ENCODE results near the gene TUBB4A.
"Not testable (repeated sequence)": the region's sequence is repeated elsewhere in the genome, so short reads cannot be mapped to it uniquely, and the experiment has no call there.

TUBB4A gene

DNA sequence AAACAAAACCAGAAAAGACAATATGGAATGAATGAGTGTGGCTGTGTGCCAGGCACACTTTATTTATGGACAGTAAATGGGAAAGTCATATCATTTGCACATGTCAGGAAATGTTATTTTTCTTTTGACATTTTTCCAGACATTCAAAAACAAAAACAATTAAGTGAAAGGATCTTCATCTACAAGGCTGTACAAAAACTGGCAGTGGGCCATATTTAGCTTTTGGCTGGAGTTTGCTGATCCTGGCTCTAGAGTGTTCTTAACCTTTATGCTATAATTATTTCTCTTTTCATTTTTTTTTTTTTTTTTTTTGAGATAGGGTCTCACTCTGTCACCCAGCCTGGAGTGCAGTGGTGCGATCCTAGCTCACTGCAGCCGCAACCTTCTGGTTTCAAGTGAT is 22.2 kb upstream of the TUBB4A start:
- no peak for DNase-seq (ENCODE audit: low read depth)

DNA sequence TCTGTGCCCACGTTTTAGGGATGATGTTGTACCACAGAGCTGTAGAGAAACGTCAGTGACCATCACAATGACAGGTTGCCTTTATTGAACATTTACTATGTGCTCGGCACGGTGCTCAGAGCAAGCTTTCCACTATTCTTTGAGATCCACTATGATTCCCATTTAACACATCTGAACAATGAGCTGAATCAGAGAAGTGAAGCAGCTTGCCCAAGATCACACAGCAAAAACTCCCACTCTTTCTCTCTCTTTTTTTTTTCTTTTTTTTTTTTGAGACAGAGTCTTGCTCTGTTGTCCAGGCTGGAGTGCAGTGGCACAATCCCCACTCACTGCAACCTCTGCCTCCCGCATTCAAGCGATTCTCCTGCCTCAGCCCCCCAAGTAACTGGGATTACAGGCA is 20.6 kb upstream of the TUBB4A start:
- DNase-seq (ENCODE audit: low read depth), result no peak

DNA sequence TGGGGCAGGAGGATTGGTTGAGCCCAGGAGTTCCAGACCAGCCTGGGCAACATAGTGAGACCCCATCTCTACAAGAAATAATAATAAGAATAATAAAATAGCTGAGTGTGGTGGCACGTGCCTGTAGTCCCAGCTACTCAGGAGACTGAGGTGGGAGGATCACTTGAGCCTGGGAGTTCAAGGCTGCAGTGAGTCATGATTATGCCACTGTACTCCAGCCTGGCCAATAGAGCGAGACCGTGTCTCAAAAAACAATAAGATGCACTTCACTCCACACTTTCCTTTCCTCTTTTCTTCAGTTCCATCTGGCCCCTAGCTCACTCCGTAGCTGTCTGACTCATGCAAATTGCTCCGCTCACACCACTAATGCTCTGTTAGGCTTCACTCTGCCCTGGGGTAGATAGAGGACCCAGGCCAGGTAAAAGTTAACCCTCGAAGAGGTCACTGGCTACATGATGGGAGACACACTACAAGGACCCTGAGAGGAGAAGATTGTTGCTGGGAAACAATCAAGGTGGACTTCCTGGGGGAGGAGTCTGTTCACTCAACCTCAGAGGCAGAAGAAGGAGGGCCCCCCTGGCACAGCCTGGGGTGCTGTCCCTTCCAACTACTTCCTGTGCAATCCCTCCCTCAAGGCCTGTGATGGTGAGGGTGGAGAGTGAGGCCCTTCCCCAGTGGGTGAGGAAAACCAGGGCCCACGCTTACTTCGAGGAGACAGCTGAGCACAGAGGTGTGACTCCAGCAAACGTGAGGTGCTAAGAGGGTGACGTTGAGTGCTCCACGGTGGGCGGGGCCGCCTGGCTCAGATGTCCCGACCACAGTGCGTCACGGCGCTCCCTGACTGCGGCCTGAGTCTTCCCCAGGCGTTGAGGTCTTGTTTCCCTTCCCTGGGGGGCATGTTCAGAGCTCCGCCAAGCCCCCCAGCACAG is 19.9 kb upstream of the TUBB4A start:
- DNase-seq (ENCODE audit: low read depth), result peak; percentile 68

DNA sequence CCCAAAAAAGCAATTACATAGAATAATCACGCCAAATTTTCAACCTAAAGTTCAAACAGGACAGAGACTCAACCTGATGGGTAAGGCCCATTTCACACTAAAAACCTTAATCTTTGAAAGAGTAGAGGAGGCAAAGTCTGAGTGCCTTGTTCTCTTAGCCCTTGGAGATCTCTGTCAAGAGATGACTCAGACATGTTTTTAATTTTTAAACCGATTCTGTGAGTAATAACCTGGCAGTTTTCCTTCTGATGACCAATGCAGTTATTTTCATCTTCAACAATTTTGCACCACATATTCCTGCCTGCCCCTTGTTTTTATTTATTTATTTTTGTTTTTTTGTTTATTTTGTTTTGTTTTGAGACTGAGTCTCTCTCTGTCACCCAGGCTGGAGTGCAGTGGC is 17.2 kb upstream of the TUBB4A start:
- no peak for DNase-seq (ENCODE audit: low read depth)

DNA sequence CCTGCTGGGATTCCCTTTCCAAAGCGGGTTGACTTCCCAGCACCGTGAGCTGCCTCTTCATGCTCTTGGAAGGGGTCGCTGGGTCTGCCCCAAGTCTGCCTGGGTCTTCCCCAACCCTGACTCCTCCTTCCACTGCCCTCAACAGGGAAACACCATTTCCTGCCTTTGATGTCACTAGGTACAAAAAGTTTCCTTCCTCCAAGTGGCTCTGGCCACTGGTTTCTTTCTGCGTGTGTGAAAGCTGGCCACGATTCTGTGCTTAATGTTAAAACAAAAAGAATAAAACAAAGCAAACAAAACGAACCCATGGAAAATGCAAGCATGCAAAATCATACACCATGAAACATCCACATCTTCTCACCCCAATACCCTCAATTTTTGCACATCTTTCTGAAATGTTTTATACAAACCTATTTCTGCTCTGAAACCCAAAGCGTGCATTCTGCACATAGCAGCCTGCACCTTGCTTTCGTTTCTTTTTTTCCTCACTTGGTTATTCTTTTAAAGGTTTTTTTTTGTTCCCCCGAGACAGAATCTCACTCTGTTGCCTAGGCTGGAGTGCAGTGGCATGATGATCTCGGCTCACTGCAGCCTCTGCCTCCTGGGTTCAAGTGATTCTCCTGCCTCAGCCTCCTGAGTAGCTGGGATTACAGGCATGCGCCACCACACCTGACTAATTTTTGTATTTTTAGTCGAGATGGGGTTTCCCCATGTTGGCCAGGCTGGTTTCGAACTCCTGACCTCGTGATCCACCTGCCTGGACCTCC is 16.2 kb upstream of the TUBB4A start:
- no peak for DNase-seq (ENCODE audit: low read depth)

DNA sequence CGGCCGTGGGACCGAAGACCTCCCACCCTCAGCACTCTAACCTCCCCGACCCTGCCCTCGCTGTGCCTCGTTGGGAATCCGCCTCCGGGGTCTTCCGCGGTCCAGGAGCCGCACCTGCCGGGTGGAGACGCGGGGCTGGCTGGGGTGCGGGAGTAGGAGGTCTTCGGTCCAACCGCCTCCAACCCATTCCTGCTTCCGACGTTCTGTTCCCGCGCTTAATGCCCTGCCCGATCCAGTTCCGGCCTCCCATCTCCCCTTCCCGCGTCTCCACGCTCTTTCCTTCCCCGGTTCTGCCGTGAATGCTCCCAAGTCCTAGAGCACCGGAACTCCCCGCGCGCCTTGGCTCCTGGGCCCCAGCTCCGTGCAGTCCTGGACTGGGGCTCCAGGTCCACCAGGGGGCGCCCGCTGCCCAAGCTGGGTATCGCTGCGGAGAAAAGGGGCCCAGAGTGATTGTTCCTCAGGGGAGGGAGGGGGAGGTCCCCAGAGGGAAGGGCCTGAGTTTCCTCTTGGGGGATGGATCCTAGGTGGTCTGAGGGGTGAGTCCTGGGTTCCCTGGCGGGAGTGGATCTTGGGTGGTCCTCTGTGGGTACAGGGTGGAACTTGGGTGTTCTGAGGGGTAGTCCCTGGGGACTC is 14.7 kb upstream of the TUBB4A start:
- peak; percentile 79 for DNase-seq (ENCODE audit: low read depth)

DNA sequence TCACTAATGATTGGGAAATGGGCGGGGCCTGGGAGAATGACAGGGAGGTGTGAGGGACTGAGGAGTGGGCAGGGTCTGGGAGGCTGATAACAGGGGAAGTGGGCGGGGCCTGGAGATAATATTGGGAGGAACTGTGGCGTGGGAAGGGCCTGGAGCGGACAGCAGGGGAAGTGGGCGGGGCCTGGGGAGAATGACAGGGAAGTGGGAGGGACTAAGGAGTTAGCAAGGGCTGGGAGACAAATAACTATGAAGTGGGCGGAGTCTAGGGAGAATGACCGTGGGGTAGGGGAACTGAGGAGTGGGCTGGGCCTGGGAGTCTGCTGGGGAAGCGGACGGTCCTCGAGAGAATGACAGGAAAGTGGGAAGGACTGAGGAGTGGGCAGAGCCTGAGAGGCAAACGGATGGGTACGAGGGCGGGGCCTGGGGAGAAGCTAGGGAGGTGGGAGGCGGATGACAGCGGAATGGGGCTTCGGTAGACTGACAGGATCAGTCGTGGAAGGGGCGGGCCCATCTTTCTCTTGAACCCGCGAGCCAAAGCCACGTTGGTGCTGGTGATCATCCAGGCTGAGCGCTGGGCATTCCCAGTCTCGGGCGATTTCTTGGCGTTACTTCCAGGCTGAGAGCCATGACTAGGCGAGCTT is 14.0 kb upstream of the TUBB4A start:
- DNase-seq (ENCODE audit: low read depth), result peak; percentile 31

DNA sequence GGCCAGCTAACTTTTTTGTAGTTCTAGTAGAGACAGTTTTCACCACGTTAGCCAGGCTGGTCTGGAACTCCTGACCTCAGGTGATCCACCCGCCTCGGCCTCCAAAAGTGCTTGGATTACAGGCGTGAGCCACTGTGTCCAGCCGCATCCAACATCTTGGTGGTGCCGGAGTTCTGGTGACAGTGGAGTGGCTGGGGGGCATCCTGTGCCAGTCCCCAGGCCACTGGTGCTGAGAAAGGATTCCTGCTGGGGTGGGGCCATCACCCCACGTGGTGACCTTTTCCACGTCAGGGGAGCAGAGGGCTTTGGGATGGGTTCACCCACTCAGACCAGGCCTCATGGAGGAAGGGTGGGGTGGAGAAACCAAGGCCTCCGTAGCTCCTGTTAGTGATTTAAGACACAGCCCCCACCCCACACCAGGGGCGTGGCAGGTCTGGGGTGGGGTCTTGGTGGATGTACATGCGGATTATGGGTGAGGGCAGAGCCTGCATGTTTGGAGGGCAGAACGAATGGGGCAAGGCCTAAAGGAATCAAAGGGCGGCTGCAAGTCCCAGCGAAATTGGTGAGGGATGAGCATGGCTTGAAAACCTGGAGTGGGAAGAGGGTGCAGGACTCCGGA is 12.9 kb upstream of the TUBB4A start:
- no peak for DNase-seq (ENCODE audit: low read depth)

DNA sequence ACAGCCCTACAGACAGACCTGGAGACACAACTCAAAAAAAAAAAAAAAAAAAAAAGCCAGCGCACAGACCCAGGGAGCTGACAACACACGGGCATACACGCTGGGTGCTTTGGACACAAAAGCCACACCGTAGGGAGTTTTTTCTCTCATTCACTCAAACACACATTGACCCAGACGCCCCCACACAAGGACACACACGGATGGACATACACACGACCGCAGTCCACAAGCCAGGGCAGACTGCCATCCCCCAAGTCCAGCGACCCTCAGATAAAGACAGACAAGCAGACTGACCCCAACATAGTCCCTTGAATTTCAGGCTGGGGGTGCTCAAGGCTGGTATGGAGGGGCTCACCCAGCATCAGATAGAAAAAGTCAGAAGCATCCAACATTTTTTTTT is 12.0 kb upstream of the TUBB4A start:
- no peak for DNase-seq (ENCODE audit: low read depth)

DNA sequence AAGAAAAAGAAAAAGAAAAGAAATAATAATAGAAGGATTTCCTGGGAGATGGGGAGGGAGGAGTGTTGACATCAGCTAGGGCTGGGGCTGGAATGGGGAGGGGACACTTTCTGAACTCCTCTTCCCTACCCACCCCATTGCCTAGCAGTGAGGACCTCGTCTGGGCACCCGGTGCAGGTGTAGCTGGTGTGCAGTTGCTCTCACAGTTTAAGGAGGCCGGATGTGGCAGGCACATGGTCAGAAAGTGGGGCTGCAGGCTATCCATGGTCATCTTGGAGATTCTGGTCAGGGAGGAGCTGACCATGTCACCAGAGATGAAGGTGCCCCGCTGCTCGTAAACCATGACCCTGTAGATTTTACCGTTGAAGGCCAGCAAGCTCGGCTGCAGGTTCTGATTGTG is 8.5 kb upstream of the TUBB4A start:
- no peak for DNase-seq (ENCODE audit: low read depth)

DNA sequence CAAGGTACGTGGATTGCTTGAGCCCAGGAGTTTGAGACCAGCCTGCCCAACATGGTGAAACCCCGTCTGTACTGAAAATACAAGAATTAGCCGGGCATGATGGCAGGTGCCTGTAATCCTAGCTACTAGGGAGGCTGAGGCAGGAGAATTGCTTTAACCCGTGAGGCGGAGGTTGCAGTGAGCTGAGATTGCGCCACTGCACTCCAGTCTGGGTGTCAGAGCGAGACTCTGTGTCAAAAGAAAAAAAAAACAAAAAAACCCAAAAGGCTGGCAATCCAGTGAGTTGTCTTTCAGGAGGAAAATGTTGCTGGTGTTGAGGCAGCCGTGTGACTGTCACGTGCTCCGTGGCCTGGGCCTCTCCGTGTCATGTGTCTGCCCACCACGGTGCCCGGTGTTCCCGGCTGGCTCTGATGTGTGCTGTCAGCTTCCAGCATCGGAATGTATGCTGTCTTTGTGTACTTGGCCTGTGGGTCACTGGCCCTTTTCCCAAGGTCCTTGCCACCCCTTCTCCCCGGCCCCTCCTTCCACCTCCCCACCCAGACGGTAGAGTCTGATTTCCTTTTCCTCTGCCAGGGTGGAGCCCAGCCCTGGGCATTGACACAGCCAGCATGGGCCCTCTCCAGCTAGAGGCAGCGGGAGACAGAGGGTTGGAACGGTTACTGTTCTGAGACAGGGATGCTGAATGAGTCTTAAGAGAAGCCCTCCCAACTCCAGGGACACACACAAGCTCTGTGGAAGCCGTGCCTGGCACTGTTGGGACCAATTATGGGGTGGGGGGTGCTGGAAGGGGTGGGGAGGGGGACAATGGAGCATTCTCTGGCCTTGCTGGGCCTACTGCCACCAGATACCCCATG is 7.2 kb upstream of the TUBB4A start:
- DNase-seq (ENCODE audit: low read depth), result no peak

DNA sequence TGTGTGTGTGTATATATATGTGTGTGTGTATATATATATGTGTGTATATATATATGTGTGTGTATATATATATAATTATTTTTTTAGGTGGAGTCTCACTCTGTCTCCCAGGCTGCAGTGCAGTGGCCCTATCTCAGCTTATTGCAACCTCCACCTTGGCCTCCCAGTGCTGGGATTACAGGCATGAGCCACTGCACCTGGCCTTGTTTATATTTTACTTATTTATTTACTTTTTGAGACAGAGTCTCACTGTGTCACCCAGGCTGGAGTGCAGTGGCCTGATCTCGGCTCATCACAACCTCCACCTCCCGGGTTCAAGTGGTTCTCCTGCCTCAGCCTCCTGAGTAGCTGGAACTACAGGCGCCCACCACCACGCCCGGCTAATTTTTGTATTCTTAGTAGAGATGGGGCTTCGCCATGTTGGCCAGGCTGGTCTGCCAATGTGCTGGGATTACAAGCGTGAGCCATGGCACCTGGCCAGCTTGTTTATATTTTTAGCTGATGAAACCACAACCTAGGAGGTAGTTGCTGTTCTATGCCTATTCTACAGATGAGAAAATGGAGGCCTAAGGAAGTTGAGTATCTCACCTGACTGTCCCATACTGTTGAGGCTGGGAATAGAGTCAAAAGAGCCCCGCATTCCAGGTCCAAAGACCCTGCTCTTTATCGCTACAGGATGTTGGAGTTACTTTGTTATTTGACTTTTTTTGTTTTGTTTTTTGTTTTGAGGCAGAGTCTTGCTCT is 6.1 kb upstream of the TUBB4A start:
- not testable (repeated sequence) for DNase-seq (ENCODE audit: low read depth)

DNA sequence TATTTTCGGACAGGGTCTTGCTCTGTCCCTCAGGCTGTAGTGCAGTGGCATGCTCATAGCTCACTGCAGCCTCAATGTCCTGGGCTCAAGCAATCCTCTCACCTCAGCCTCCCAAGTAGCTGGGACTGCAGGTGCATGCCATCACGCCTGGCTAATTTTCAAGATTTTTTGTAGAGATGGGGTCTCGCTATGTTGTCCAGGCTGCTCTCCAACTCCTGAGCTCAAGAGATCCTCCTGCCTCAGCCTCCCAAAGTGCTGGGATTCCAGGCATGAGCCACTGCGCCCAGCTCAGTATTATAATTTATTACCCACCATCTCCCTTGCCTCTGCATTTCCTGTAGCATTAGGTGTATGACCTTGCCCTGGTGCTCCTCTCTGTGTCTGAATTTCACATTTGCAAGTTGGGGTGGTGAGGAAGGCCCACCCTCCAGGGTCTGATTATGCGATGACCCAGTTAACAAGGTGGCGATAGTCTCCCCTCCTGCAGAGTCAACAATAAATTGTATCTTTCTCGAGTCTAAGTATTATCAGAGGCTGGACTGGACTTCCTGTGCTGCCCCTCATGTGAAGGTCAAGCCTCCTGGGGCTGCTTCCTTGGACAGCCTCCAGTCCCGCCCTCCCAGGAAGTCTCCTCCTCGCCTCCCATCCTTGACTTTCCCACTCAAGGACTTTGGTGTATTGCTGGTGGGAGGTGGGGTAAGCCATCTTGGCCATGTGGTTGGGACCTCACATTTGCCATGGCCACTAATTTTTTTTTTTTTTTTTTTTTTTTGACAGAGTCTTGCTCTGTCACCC is 1.5 kb upstream of the TUBB4A start:
- DNase-seq (ENCODE audit: low read depth), result no peak

DNA sequence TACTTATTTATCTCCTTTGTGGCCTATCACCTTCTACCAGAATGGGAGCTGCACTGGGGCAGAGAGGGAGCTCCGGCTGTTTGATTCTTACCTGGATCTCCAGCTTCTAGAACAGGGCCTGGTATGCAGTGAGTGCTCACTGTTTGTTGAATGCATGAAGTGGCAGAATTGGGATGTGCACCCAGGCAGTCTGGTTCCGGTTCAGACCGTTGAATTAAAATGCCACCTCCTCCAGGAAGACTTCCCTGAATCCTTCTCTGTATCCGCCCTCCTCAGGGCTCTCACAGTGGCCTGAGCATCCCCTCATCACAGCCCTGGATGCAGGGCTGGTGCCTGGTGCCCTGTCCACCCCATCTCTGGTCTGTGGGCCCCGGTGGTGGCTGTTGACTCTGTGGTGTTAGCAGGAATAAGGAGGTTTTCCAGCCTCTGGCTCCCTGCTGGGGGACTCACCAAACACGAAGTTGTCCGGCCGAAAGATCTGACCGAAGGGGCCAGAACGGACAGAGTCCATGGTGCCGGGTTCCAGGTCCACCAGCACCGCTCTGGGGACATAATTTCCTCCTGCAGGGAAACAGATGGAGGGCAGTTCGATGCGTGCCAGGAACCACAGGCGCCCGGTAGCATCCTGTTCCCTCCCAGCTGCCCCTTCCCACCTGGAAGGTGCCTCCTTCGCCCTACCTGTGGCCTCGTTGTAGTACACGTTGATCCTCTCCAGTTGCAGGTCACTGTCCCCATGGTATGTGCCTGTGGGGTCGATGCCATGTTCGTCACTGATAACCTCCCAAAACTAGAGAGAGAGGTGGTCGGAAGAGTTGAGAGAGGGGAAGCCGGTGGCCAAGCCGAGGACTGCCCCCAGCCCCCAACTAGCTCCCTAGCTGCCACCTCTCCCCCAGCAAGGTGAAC is 1.0 kb downstream of the TUBB4A start:
- DNase-seq (ENCODE audit: low read depth), result no peak

DNA sequence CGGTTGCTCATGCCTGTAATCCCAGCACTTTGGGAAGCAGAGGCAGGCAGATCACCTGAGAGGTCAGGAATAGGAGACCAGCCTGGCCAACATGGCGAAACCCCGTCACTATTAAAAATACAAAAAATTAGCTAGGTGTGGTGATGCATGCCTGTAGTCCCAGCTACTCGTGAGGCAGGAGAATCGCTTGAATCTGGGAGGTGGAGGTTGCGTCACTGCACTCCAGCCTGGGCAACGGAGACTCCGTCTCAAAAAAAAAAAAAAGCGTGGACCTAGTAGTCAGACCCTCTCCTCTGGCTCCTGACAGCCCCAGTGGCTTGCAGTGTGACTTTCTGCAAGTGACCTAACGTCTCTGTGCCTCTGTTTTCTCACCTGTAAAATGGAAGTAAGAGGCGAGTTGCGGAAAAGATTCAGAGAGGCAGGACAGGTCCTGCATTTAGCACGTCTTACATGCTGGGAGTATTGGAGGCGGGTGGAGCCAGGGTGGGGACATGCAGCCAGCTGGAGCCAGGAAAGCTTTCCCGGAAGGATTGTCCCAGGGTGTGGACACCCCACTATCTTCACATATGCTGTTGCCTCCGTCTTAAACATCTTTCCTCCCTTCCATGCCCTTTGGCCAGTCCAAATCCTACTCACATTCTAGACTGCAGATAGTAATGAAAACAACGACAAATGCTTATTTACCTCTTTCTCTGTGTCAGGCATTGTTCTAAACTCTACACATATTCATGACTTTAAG is 2.9 kb downstream of the TUBB4A start:
- DNase-seq (ENCODE audit: low read depth), result no peak

DNA sequence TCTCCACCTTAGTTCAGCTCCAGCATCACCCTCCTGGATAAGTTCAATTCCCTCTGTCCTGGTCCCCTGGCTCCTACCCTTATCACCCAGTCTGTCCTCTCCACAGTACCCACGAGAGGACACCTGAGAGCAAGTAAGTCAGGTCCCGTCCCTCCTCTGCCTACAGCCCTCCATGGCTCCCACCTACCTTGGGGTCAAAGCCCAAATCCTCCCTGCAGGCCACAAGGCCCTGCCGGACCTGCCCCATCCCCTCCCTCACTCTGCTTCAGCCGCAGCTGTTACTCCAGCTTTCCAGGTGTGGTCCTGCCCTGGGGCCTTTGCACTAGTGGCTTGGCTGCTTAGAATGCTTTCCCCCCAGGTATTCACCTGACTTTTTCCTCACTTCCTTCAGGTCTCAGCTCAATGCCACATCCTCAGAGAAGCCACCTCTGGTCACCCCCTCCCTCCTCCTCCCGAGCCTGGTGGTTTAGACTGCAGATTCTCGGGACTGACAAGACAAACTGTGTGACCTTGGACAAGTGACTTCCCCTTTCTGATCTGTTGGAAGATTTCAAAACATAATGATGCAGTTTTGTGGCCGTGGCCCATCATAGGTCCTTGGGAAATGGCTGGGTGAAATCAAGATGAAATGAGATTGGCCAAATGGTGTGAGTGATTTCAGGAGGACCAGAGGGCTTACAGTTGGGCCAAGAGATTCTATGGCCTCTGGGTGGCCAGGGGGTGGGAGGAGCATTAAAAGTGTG is 3.6 kb downstream of the TUBB4A start:
- no peak for DNase-seq (ENCODE audit: low read depth)

DNA sequence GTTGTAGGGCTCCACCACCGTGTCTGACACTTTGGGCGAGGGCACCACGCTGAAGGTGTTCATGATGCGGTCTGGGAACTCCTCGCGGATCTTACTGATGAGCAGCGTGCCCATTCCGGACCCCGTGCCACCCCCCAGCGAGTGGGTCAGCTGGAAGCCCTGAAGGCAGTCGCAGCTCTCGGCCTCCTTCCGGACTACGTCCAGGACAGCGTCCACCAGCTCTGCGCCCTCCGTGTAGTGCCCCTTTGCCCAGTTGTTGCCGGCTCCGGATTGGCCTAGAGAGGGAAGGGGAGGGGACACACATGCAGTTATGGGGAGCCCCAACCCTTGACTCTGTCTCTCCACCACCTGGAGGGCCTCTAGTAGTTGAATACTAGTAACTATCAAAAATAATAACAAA is 6.2 kb downstream of the TUBB4A start:
- no peak for DNase-seq (ENCODE audit: low read depth)
